MM.1S (cell line): ENCODE measurements around the gene CUL2.
"Not testable (repeated sequence)": the region's sequence is repeated elsewhere in the genome, so short reads cannot be mapped to it uniquely, and the experiment has no call there.

Source experiments
- DNase-seq: peaks from one replicate; pipeline ENCODE4 v3.0.0-alpha.2; 2015
- H2AFZ ChIP-seq: fragments of 300-600 bp; sonication (generic); 2 replicates; pipeline ENCODE4 v1.6.0; 2016; ENCODE audit warnings: antibody characterized with exemption, low read length
- H3F3A ChIP-seq: fragments of 300-600 bp; sonication (generic); 2 replicates; pipeline ENCODE4 v1.6.1; 2016; ENCODE audit warnings: mild to moderate bottlenecking, antibody characterized with exemption, low read length, moderate library complexity, mixed read lengths; ENCODE audit not compliant: insufficient read depth
- H3K27ac ChIP-seq: fragments of 300-600 bp; sonication (generic); 2 replicates; pipeline ENCODE4 v1.5.1; 2016; ENCODE audit warnings: mild to moderate bottlenecking, low read length
- H3K27me3 ChIP-seq: fragments of 300-600 bp; sonication (generic); replicated peaks from 2 replicates; pipeline ENCODE4 v1.6.0; 2016; ENCODE audit warnings: low read length; ENCODE audit not compliant: insufficient read depth
- H3K36me3 ChIP-seq: fragments of 300-600 bp; sonication (generic); replicated peaks from 2 replicates; pipeline ENCODE4 v1.6.1; 2016; ENCODE audit warnings: mild to moderate bottlenecking, low read length, mixed read lengths; ENCODE audit not compliant: insufficient read depth
- H3K4me1 ChIP-seq: fragments of 300-600 bp; sonication (generic); 2 replicates; pipeline ENCODE4 v1.6.1; 2016; ENCODE audit warnings: low read length, mixed read lengths
- H3K4me2 ChIP-seq: fragments of 300-600 bp; sonication (generic); 2 replicates; pipeline ENCODE4 v1.6.0; 2016; ENCODE audit warnings: low read depth, low read length
- H3K4me3 ChIP-seq: fragments of 300-600 bp; sonication (generic); 2 replicates; pipeline ENCODE4 v1.5.1; 2016; ENCODE audit warnings: low read length, mixed read lengths
- H3K79me2 ChIP-seq: fragments of 300-600 bp; sonication (generic); 2 replicates; pipeline ENCODE4 v1.6.1; 2016; ENCODE audit warnings: mixed run types, low read length, mixed read lengths
- H3K9ac ChIP-seq: fragments of 300-600 bp; sonication (generic); 2 replicates; pipeline ENCODE4 v1.6.1; 2016; ENCODE audit warnings: low read length, mixed read lengths
- H3K9me2 ChIP-seq: fragments of 300-600 bp; sonication (generic); replicated peaks from 2 replicates; pipeline ENCODE4 v1.6.1; 2016; ENCODE audit warnings: mild to moderate bottlenecking, low read length, mixed read lengths; ENCODE audit not compliant: insufficient read depth
- H3K9me3 ChIP-seq: fragments of 300-600 bp; sonication (generic); replicated peaks from 2 replicates; pipeline ENCODE4 v1.6.1; 2016; ENCODE audit warnings: mild to moderate bottlenecking, low read length, mixed read lengths; ENCODE audit not compliant: insufficient read depth
- H4K20me1 ChIP-seq: fragments of 300-600 bp; sonication (generic); 2 replicates; pipeline ENCODE4 v1.6.1; 2016; ENCODE audit warnings: mild to moderate bottlenecking, low read length, moderate library complexity, mixed read lengths; ENCODE audit not compliant: insufficient read depth
- CTCF ChIP-seq: fragments of 300-600 bp; sonication (generic); IDR thresholded peaks from 2 replicates; pipeline ENCODE4 v1.5.1; 2016; ENCODE audit warnings: antibody characterized with exemption, low read length, mixed read lengths
- EZH2 ChIP-seq: fragments of 300-600 bp; sonication (generic); optimal IDR thresholded peaks from 2 replicates; pipeline ENCODE3; 2017; ENCODE audit warnings: low read depth, mild to moderate bottlenecking, antibody characterized with exemption, low read length, mixed read lengths
- EZH2phosphoT487 ChIP-seq: fragments of 300-600 bp; sonication (generic); IDR thresholded peaks from 2 replicates; pipeline ENCODE4 v1.6.1; 2018; ENCODE audit warnings: antibody characterized with exemption, low read length

The CUL2 gene

GRCh38 chr10:34994565-34995142 is 95.5 kb downstream of the CUL2 start:
- no peak overlapping the region for H3K27ac ChIP-seq
- H2AFZ ChIP-seq, result peak overlapping the region; percentile 3; the same call in 1 of the 2 replicates

GRCh38 chr10:34993782-34994181 is 96.4 kb downstream of the CUL2 start:
- no peaks in the 10 kb centered on the region for H3K27me3 ChIP-seq
- H3F3A ChIP-seq, result no peaks in the 10 kb centered on the region
- H3K36me3 ChIP-seq, result no peaks in the 10 kb centered on the region
- H3K9me2 ChIP-seq, result no peaks in the 10 kb centered on the region
- H3K27ac ChIP-seq, result peak overlapping the region; percentile 12; the same call in 1 of the 2 replicates
- DNase-seq, result no peak
- H3K4me2 ChIP-seq, result no peak overlapping the region
- TF ChIP-seq CTCF, result no peak
- no peak for TF ChIP-seq EZH2
- TF ChIP-seq EZH2phosphoT487, result no peak
- H3K9ac ChIP-seq, result no peak overlapping the region
- H3K4me3 ChIP-seq, result no peak overlapping the region
- H3K9me3 ChIP-seq, result no peaks in the 10 kb centered on the region
- H3K79me2 ChIP-seq, result no peaks in the 10 kb centered on the region
- H2AFZ ChIP-seq, result no peak overlapping the region
- H4K20me1 ChIP-seq, result no peaks in the 10 kb centered on the region
- peaks cover 9% of the 10 kb centered on the region for H3K4me1 ChIP-seq

More at GRCh38 chr10:34994565-34995142, 95.5 kb downstream of the CUL2 start:
- Histone ChIP-seq H3K4me3 (no peak overlapping the region), H3K79me2 (no peaks in the 10 kb centered on the region), H3K9ac (no peak overlapping the region), H3F3A (no peaks in the 10 kb centered on the region), H3K9me2 (no peaks in the 10 kb centered on the region), H3K9me3 (no peaks in the 10 kb centered on the region), H3K4me1 (peaks cover 9% of the 10 kb centered on the region), H3K36me3 (no peaks in the 10 kb centered on the region), H3K4me2 (peak overlapping the region; percentile 1; the same call in 1 of the 2 replicates), H4K20me1 (no peaks in the 10 kb centered on the region), H3K27me3 (no peaks in the 10 kb centered on the region)
- DNase-seq, result peak; percentile 72
- TF ChIP-seq EZH2 (no peak), EZH2phosphoT487 (no peak), CTCF (peak; percentile 79)

GRCh38 chr10:34991117-34991516 is 99.0 kb downstream of the CUL2 start:
- H3K9me3 ChIP-seq, H3K9me2 ChIP-seq, H4K20me1 ChIP-seq, H3K36me3 ChIP-seq, H3K4me2 ChIP-seq, DNase-seq, H2AFZ ChIP-seq, H3K4me3 ChIP-seq, H3K4me1 ChIP-seq, H3F3A ChIP-seq, H3K27me3 ChIP-seq, H3K79me2 ChIP-seq, H3K9ac ChIP-seq, H3K27ac ChIP-seq: not testable (repeated sequence)

- H3K4me3 ChIP-seq, result no peak overlapping the region
- H3K36me3 ChIP-seq, result no peaks in the 10 kb centered on the region
- no peak overlapping the region for H2AFZ ChIP-seq
- no peak overlapping the region for H3K9ac ChIP-seq
- H3K27ac ChIP-seq, result no peak overlapping the region
- no peaks in the 10 kb centered on the region for H3K9me3 ChIP-seq
- no peaks in the 10 kb centered on the region for H3K27me3 ChIP-seq
- H3K4me1 ChIP-seq, result no peaks in the 10 kb centered on the region
- H4K20me1 ChIP-seq, result no peaks in the 10 kb centered on the region
- no peak for TF ChIP-seq EZH2phosphoT487
- TF ChIP-seq EZH2, result no peak
- no peak for DNase-seq
- no peaks in the 10 kb centered on the region for H3F3A ChIP-seq
- H3K79me2 ChIP-seq, result no peaks in the 10 kb centered on the region
- H3K4me2 ChIP-seq, result no peak overlapping the region
- no peaks in the 10 kb centered on the region for H3K9me2 ChIP-seq
These were observed 101.6 kb downstream of the CUL2 start for GRCh38 chr10:34988397-34989067.
